K562 (cell line): Measurements from ENCODE around the gene XKR7. TPM values are rescaled to one million over a fixed set of nuclear protein-coding genes. Genes with fewer than 3 reads are reported as not detected.

Experiments
- ATAC-seq: fragments of 200-7000 bp; cut with Tn5 transposase; 3 replicates; pipeline ENCODE4 v1.9.1; 2020; ENCODE audit warnings: moderate library complexity
- BruUV-seq: library from RNA; stranded (reverse); fragments of 400-500 nt; replicated peaks from 2 replicates; lab custom pipeline; 2021; lab: Mats Ljungman, UMichigan
- CTCF ChIA-PET: fragments of 300-600 bp; formaldehyde crosslinking; extraction: SDS; loops from one replicate; lab custom pipeline; 2021; ENCODE audit warnings: low intra/inter-chr PET ratio; lab: Yijun Ruan, JAX
- POLR2A ChIA-PET: fragments of 300-600, 350-650 bp; sonication (Branson Sonifier 250); formaldehyde crosslinking; extraction: SDS; loops from one replicate; lab custom pipeline; 2021; ENCODE audit warnings: antibody characterized with exemption, inconsistent platforms; lab: Yijun Ruan, JAX
- DNase-seq, 4 experiments: peaks; one replicate each; pipeline versions ENCODE4 v3.0.0 to v3.0.0-alpha.2; 2011 to 2018; ENCODE audit warnings: low spot score in 3 of 4, mixed read lengths in 3 of 4; ENCODE audit errors: extremely low read depth in 1 of 4
- FAIRE-seq: peaks from 2 replicates; lab custom pipeline; 2011; peaks lifted over from hg19 to GRCh38; lab: Jason Lieb, UNC
- H2AFZ ChIP-seq: 2 replicates; pipeline ENCODE4 v1.6.0; 2011; ENCODE audit warnings: low read depth, low read length, control low read depth, inconsistent platforms
- H3K27ac ChIP-seq: fragments of 200-600 bp; 3 replicates; pipeline ENCODE4 v1.8.0; 2011; ENCODE audit warnings: low read depth, mild to moderate bottlenecking, control low read depth, inconsistent platforms, low read length, moderate library complexity, mixed read lengths; ENCODE audit errors: extremely low read depth
- H3K27me3 ChIP-seq, 2 experiments: fragments of 300-600 bp in 1 of 2; 2 replicates in 1 of 2; 3 replicates in 1 of 2; pipeline versions ENCODE4 v1.6.0 to v1.8.0; 2011; ENCODE audit warnings: inconsistent platforms in 2 of 2, low read length in 2 of 2, mild to moderate bottlenecking in 1 of 2, mixed read lengths in 1 of 2, moderate library complexity in 1 of 2; ENCODE audit not compliant: control insufficient read depth in 2 of 2, insufficient read depth in 2 of 2
- H3K36me3 ChIP-seq: fragments of 300-600 bp; 3 replicates; pipeline ENCODE4 v1.8.0; 2011; ENCODE audit warnings: mild to moderate bottlenecking, low read length, inconsistent platforms; ENCODE audit not compliant: control insufficient read depth, insufficient read depth
- H3K4me1 ChIP-seq, 2 experiments: fragments of 200-600 bp in 1 of 2; replicated peaks in 1 of 2; 2 replicates in 1 of 2; 3 replicates in 1 of 2; pipeline versions ENCODE4 v1.5.1 to v1.8.0; 2011; ENCODE audit warnings: inconsistent platforms in 2 of 2, low read length in 2 of 2, mild to moderate bottlenecking in 1 of 2, mixed read lengths in 1 of 2, moderate library complexity in 1 of 2; ENCODE audit not compliant: control insufficient read depth in 2 of 2, insufficient read depth in 2 of 2
- H3K4me2 ChIP-seq: 2 replicates; pipeline ENCODE4 v1.6.1; 2011; ENCODE audit warnings: low read length, control low read depth, inconsistent platforms, mixed read lengths; ENCODE audit not compliant: insufficient read depth
- H3K4me3 ChIP-seq: fragments of 200-600 bp; sonication (generic), shearing (Covaris generic); 2 replicates; pipeline ENCODE4 v1.5.1; 2016; ENCODE audit warnings: control low read depth, inconsistent platforms
- H3K79me2 ChIP-seq: fragments of 200-600 bp; 3 replicates; pipeline ENCODE4 v1.8.0; 2011; ENCODE audit warnings: low read length, inconsistent platforms; ENCODE audit not compliant: control insufficient read depth, insufficient read depth
- H3K9ac ChIP-seq, 2 experiments: 2 replicates each; pipeline versions ENCODE4 v1.6.0 to v1.6.1; 2011; ENCODE audit warnings: low read depth in 2 of 2, low read length in 2 of 2, control low read depth in 1 of 2, inconsistent platforms in 1 of 2, mild to moderate bottlenecking in 1 of 2, mixed read lengths in 1 of 2; ENCODE audit not compliant: insufficient read depth in 1 of 2
- H3K9me1 ChIP-seq: one replicate; pipeline ENCODE4 v1.6.0; 2011; ENCODE audit warnings: inconsistent platforms, mild to moderate bottlenecking, low read length, moderate library complexity; ENCODE audit not compliant: control insufficient read depth, insufficient read depth
- H3K9me3 ChIP-seq: replicated peaks from 2 replicates; pipeline ENCODE4 v1.5.1; 2011; ENCODE audit warnings: low read depth, low read length, inconsistent platforms; ENCODE audit not compliant: control insufficient read depth, insufficient read depth
- H4K20me1 ChIP-seq: replicated peaks from 2 replicates; pipeline ENCODE4 v1.6.1; 2011; ENCODE audit warnings: low read length, inconsistent platforms, mixed read lengths; ENCODE audit not compliant: control insufficient read depth, insufficient read depth
- NKRF ChIP-seq: fragments of 450-650 bp; IDR thresholded peaks from 2 replicates; pipeline ENCODE4 v1.6.1; 2016; ENCODE audit warnings: borderline replicate concordance
- OTX1 ChIP-seq: fragments of 450-650 bp; formaldehyde crosslinking; IDR thresholded peaks from 2 replicates; pipeline ENCODE4 v1.4.0; 2022; ENCODE audit warnings: mild to moderate bottlenecking
- PTRF ChIP-seq: fragments of 450-650 bp; IDR thresholded peaks from 2 replicates; pipeline ENCODE4 v1.6.1; 2016; ENCODE audit warnings: mild to moderate bottlenecking, missing genetic modification characterization, missing compliant biosample characterization
- RBM22 ChIP-seq: fragments of 200-400 bp; formaldehyde crosslinking; IDR thresholded peaks from 2 replicates; pipeline ENCODE4 v1.6.1; 2018; ENCODE audit warnings: low read length, low read depth; ENCODE audit not compliant: poor library complexity, severe bottlenecking
- RCOR1 ChIP-seq, 2 experiments: IDR thresholded peaks; 2 replicates each; pipeline ENCODE4 v1.6.1; 2012; ENCODE audit warnings: low read depth in 2 of 2, low read length in 2 of 2, borderline replicate concordance in 1 of 2, improper control_type of control experiment in 1 of 2
- ZBTB7A ChIP-seq: IDR thresholded peaks from 2 replicates; pipeline ENCODE4 v1.6.1; 2011; ENCODE audit warnings: low read depth, mild to moderate bottlenecking, low read length, moderate library complexity, borderline replicate concordance; ENCODE audit not compliant: control insufficient read depth
- ZEB2 ChIP-seq: fragments of 450-650 bp; IDR thresholded peaks from 2 replicates; pipeline ENCODE4 v1.6.1; 2016
- ZNF212 ChIP-seq: fragments of 450-650 bp; formaldehyde crosslinking; IDR thresholded peaks from 2 replicates; pipeline ENCODE4 v1.4.0; 2020; ENCODE audit warnings: mild to moderate bottlenecking
- ZNF239 ChIP-seq: fragments of 250-450 bp; sonication (Bioruptor Pico); IDR thresholded peaks from 2 replicates; pipeline ENCODE4 v1.4.0; 2020; ENCODE audit warnings: mild to moderate bottlenecking
- ZNF280B ChIP-seq: fragments of 250-450 bp; sonication (Bioruptor Pico); IDR thresholded peaks from 2 replicates; pipeline ENCODE4 v1.5.1; 2021; ENCODE audit warnings: mild to moderate bottlenecking
- WGBS: fragments of 100-300 bp; shearing (Covaris generic); methylation state at CpG from one replicate; pipeline ENCODE4 v1.1.6; 2016; ENCODE audit warnings: low coverage, mixed read lengths; ENCODE audit not compliant: insufficient coverage; ENCODE audit errors: missing lambda C conversion rate; 5-methylcytosine and 5-hydroxymethylcytosine counted together
- in situ Hi-C: fragments of 300-500 bp; cut with MboI; formaldehyde crosslinking; loops from 4 replicates; pipeline ENCODE4 v1.15.0; 2018; ENCODE audit warnings: inconsistent platforms, mixed read lengths
- intact Hi-C: fragments of 100-400 bp; cut with micrococcal nuclease; formaldehyde crosslinking; loops from 2 replicates; pipeline ENCODE4 v1.14.2; 2022
- polyA plus RNA-seq, 8 experiments: library from polyadenylated mRNA; depleted of rRNA in 4 of 8; stranded (reverse) in 5 of 8; unstranded in 3 of 8; fragments of >200 nt; fragmentation: Nextera tagmentation in 2 of 8; fragmentation: Illumina TruSeq in 1 of 8; extraction: Ambion mirVana in 2 of 8; extraction: Trizol in 1 of 8; gene quantifications; 2 replicates each; pipeline versions ENCODE4 v1.2.1 to v1.2.3, GENCODE V29; 2011 to 2014; ENCODE audit warnings: inconsistent platforms in 1 of 8, missing spikeins in 1 of 8
- total RNA-seq, 7 experiments: library from RNA; depleted of rRNA in 6 of 7; stranded (reverse); fragments of >200 nt in 6 of 7; fragmentation: Illumina TruSeq in 2 of 7; extraction: Trizol in 2 of 7; gene quantifications; 2 replicates each; pipeline versions ENCODE4 v1.2.1 to v1.2.3, GENCODE V29; 2011 to 2021; ENCODE audit warnings: low replicate concordance in 1 of 7
- TF ChIP-seq, protein P1 (sequence below): fragments of 250-450 bp; sonication (Bioruptor Pico); IDR thresholded peaks from 2 replicates; pipeline ENCODE4 v1.4.0; 2020; ENCODE audit warnings: mild to moderate bottlenecking
- TF ChIP-seq, protein P2 (sequence below): sonication (generic); formaldehyde crosslinking; IDR thresholded peaks from 2 replicates; pipeline ENCODE4 v1.8.0; 2023; ENCODE audit warnings: missing genetic modification reagents, mild to moderate bottlenecking, borderline replicate concordance

The XKR7 gene
- total and polyA plus RNA-seq, 9 of the 15 experiments (the other 6 are each of a cell fraction or from before 2014, with no cell fraction given) = 0.02 TPM; not detected in 8

GRCh38 chr20:31969991-31970390 lies 2.0 kb downstream of the XKR7 start:
- no peaks in the 10 kb centered on the region for H3K9me1 ChIP-seq
- H3K4me2 ChIP-seq = no peak overlapping the region
- ChIA-PET POLR2A (interaction anchor here (0.8 to 1.0 kb wide), 2 partner anchors 11 to 18 kb away, joined by 4 read pairs; no protein-coding TSS in a partner anchor), CTCF (no interaction called here)
- no peaks in the 10 kb centered on the region for H3K79me2 ChIP-seq
- no peak overlapping the region for H3K4me3 ChIP-seq
- intact Hi-C loops (no loop called here), in situ Hi-C loops (no loop called here)
- H3K4me1 ChIP-seq = peaks cover 0 to 11% of the 10 kb centered on the region in 2 experiments; a peak in 2 of 5 replicates
- no peak overlapping the region for H3K27ac ChIP-seq
- peaks cover 17 to 33% of the 10 kb centered on the region in 2 experiments for H3K27me3 ChIP-seq
- no TSS peak for BruUV-seq
- DNase-seq = no peak
- whole genome bisulfite sequencing = 0% methylated on average over 5 of the region's 5 CpGs
- no peak overlapping the region for H2AFZ ChIP-seq
- H3K9ac ChIP-seq = no peak overlapping the region
- H3K36me3 ChIP-seq = no peaks in the 10 kb centered on the region
- H3K9me3 ChIP-seq = no peaks in the 10 kb centered on the region
- H4K20me1 ChIP-seq = peaks cover 5% of the 10 kb centered on the region
- FAIRE-seq = no peak
- ATAC-seq = no peak
- TF ChIP-seq ZBTB7A = no peak
- no peak for TF ChIP-seq PTRF
- no peak for TF ChIP-seq OTX1 (CRISPR knock-in tag)
- TF ChIP-seq NKRF = no peak
- TF ChIP-seq ZEB2 = no peak
- TF ChIP-seq ZNF212 (CRISPR knock-in tag) = no peak
- TF ChIP-seq RCOR1 (IDR thresholded peaks at IDR 0.05; ENCODE audit: borderline replicate concordance in 1 of 2, low read depth in 2 of 2, low read length in 2 of 2) = no peak
- no peak for TF ChIP-seq ZNF280B (CRISPR knock-in tag)
- TF ChIP-seq RBM22 = no peak
- no peak for TF ChIP-seq ZNF239 (CRISPR knock-in tag)
- TF ChIP-seq, protein P1, sequence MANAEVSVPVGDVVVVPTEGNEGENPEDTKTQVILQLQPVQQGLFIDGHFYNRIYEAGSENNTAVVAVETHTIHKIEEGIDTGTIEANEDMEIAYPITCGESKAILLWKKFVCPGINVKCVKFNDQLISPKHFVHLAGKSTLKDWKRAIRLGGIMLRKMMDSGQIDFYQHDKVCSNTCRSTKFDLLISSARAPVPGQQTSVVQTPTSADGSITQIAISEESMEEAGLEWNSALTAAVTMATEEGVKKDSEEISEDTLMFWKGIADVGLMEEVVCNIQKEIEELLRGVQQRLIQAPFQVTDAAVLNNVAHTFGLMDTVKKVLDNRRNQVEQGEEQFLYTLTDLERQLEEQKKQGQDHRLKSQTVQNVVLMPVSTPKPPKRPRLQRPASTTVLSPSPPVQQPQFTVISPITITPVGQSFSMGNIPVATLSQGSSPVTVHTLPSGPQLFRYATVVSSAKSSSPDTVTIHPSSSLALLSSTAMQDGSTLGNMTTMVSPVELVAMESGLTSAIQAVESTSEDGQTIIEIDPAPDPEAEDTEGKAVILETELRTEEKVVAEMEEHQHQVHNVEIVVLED (CRISPR knock-in tag) = no peak
- TF ChIP-seq, protein P2, sequence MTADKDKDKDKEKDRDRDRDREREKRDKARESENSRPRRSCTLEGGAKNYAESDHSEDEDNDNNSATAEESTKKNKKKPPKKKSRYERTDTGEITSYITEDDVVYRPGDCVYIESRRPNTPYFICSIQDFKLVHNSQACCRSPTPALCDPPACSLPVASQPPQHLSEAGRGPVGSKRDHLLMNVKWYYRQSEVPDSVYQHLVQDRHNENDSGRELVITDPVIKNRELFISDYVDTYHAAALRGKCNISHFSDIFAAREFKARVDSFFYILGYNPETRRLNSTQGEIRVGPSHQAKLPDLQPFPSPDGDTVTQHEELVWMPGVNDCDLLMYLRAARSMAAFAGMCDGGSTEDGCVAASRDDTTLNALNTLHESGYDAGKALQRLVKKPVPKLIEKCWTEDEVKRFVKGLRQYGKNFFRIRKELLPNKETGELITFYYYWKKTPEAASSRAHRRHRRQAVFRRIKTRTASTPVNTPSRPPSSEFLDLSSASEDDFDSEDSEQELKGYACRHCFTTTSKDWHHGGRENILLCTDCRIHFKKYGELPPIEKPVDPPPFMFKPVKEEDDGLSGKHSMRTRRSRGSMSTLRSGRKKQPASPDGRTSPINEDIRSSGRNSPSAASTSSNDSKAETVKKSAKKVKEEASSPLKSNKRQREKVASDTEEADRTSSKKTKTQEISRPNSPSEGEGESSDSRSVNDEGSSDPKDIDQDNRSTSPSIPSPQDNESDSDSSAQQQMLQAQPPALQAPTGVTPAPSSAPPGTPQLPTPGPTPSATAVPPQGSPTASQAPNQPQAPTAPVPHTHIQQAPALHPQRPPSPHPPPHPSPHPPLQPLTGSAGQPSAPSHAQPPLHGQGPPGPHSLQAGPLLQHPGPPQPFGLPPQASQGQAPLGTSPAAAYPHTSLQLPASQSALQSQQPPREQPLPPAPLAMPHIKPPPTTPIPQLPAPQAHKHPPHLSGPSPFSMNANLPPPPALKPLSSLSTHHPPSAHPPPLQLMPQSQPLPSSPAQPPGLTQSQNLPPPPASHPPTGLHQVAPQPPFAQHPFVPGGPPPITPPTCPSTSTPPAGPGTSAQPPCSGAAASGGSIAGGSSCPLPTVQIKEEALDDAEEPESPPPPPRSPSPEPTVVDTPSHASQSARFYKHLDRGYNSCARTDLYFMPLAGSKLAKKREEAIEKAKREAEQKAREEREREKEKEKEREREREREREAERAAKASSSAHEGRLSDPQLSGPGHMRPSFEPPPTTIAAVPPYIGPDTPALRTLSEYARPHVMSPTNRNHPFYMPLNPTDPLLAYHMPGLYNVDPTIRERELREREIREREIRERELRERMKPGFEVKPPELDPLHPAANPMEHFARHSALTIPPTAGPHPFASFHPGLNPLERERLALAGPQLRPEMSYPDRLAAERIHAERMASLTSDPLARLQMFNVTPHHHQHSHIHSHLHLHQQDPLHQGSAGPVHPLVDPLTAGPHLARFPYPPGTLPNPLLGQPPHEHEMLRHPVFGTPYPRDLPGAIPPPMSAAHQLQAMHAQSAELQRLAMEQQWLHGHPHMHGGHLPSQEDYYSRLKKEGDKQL (CRISPR knock-in tag) = no peak
